ENCODE data around the gene SNUPN. TPM values are rescaled to one million over a fixed set of nuclear protein-coding genes. Genes with fewer than 3 reads are reported as not detected.
"Not testable (repeated sequence)": the region's sequence is repeated elsewhere in the genome, so short reads cannot be mapped to it uniquely, and the experiment has no call there.

SNUPN gene
- total RNA-seq, 1 experiment from 2014 or later = 19.2 TPM

DNA sequence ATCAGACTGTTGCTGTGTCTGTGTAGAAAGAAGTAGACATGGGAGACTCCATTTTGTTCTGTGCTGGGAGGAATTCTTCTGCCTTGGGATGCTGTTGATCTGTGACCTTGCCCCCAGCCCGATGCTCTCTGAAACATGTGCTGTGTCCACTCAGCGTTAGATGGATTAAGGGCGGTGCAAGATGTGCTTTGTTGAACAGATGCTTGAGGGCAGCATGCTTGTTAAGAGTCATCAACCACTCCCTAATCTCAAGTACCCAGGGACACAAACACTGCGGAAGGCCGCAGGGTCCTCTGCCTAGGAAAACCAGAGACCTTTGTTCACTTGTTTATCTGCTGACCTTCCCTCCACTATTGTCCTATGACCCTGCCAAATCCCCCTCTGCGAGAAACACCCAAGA, 66.2 kb downstream of the SNUPN start:
- DNase-seq; H3K36me3 ChIP-seq (replicated peaks; ENCODE audit: control insufficient read depth, insufficient read depth, low read length); H3K27me3 ChIP-seq (ENCODE audit: control insufficient read depth, insufficient read depth, low read length); H3K4me3 ChIP-seq (ENCODE audit: insufficient read depth, low read depth, low read length): not testable (repeated sequence)

DNA sequence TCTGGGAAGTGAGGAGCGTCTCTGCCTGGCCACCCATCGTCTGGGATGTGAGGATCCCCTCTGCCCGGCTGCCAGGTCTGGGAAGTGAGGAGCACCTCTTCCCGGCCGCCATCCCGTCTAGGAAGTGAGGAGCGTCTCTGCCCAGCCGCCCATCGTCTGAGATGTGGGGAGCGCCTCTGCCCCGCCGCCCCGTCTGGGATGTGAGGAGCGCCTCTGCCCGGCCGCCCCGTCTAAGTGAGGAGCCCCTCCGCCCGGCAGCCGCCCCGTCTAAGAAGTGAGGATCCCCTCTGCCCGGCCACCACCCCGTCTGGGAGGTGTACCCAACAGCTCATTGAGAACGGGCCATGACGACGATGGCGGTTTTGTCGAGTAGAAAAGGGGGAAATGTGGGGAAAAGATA, 66.6 kb downstream of the SNUPN start:
- not testable (repeated sequence) for DNase-seq; H3K27me3 ChIP-seq (ENCODE audit: control insufficient read depth, insufficient read depth, low read length); H3K36me3 ChIP-seq (replicated peaks; ENCODE audit: control insufficient read depth, insufficient read depth, low read length); H3K4me3 ChIP-seq (ENCODE audit: insufficient read depth, low read depth, low read length)

- Histone ChIP-seq H3K4me3 (ENCODE audit: insufficient read depth, low read depth, low read length) (no peak overlapping the region), H3K36me3 (replicated peaks; ENCODE audit: control insufficient read depth, insufficient read depth, low read length) (no peaks in the 10 kb centered on the region), H3K27me3 (ENCODE audit: control insufficient read depth, insufficient read depth, low read length) (no peaks in the 10 kb centered on the region)
- DNase-seq = no peak
These were observed 70.8 kb downstream of the SNUPN start for GRCh38 chr15:75554717-75555116.

- Histone ChIP-seq H3K27me3 (ENCODE audit: control insufficient read depth, insufficient read depth, low read length) (no peaks in the 10 kb centered on the region), H3K36me3 (replicated peaks; ENCODE audit: control insufficient read depth, insufficient read depth, low read length) (no peaks in the 10 kb centered on the region), H3K4me3 (ENCODE audit: insufficient read depth, low read depth, low read length) (no peak overlapping the region)
- no peak for DNase-seq
These were observed 71.9 kb downstream of the SNUPN start for GRCh38 chr15:75553659-75554058.

GRCh38 chr15:75551091-75551490, 74.4 kb downstream of the SNUPN start:
- no peaks in the 10 kb centered on the region for H3K36me3 ChIP-seq (replicated peaks; ENCODE audit: control insufficient read depth, insufficient read depth, low read length)
- H3K4me3 ChIP-seq (ENCODE audit: insufficient read depth, low read depth, low read length) = no peak overlapping the region
- no peaks in the 10 kb centered on the region for H3K27me3 ChIP-seq (ENCODE audit: control insufficient read depth, insufficient read depth, low read length)
- no peak for DNase-seq

Other genes starting within 250 kb of the SNUPN start
- 42.7 and 44.9 TPM in 2 replicates for gene SIN3A, start 174.0 kb downstream of the SNUPN start, total RNA-seq (2014; rRNA removed; shearing (Covaris generic))
- gene PTPN9, start 46.4 kb downstream of the SNUPN start, total RNA-seq (2014; rRNA removed; shearing (Covaris generic)) = 44.8 and 48.1 TPM in 2 replicates
- 132 and 168 TPM in 2 replicates for gene IMP3, start 14.5 kb upstream of the SNUPN start, total RNA-seq (2014; rRNA removed; shearing (Covaris generic))
- gene SNX33, start 22.2 kb upstream of the SNUPN start, total RNA-seq (2014; rRNA removed; shearing (Covaris generic)) = 13.3 and 14.3 TPM in 2 replicates
- gene CSPG4, start 87.1 kb upstream of the SNUPN start, total RNA-seq (2014; rRNA removed; shearing (Covaris generic)) = 4.3 and 5.0 TPM in 2 replicates
- gene UBE2Q2, start 217.7 kb upstream of the SNUPN start, total RNA-seq (2014; rRNA removed; shearing (Covaris generic)) = 23.1 and 36.0 TPM in 2 replicates